Activated naive CD8-positive, alpha-beta T cell treated with anti-CD3 and anti-CD28 coated beads, Interleukin-2, amount 50 U/mL, for 16 hours (primary cell): ENCODE results near the gene NXT1.
"Not testable (repeated sequence)": the region's sequence is repeated elsewhere in the genome, so short reads cannot be mapped to it uniquely, and the experiment has no call there.

Experiments used
- DNase-seq: peaks from one replicate; pipeline ENCODE4 v3.0.0-alpha.2; 2020; ENCODE audit warnings: low read depth, low spot score

The NXT1 gene

DNA sequence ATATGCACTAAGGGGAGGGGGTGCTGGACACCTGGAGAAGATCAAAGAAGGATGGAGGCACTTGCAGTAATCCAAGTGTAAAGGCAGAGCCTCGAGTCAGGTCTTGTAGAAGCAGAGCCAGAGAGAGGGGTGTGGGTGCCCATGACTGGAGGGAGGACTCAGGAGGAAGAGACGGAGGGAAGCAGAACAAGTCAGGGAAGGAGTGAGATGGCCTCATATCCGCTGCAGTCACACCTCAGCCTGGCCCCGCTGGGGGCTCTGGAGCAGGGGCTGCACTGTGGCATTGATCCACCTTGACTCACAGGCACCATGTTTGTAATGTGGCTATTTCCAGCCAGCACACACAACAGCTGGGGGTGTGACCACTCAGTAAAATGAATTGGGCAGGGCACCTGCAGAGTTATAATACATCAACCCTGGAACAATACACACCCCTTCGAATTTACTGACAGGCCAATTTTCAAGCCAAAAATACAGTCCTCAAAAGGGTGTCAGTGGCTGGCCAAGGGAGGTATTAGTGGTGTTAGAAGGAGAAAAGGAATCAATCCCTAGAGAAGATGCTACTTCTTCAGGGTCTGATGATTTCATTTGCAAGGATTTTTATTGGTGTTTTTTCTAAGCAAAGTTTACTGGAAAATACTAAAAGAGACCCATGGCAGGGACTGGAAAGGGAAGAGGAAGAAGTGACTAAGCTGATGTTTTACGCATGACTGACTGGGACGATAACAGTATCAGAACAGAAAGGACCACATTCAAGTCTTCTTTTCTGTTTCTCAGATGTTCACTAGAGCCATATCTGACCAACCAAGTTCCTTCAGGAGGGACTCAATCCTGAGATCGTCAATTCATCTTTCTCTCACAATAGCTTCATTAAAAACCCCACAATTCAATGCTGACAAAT, 18.9 kb upstream of the NXT1 start:
- DNase-seq, result no peak

- no peak for DNase-seq
Observed at GRCh38 chr20:23332467-23332866, 18.1 kb upstream of the NXT1 start.

GRCh38 chr20:23334111-23334510, 16.5 kb upstream of the NXT1 start:
- DNase-seq, result no peak

DNA sequence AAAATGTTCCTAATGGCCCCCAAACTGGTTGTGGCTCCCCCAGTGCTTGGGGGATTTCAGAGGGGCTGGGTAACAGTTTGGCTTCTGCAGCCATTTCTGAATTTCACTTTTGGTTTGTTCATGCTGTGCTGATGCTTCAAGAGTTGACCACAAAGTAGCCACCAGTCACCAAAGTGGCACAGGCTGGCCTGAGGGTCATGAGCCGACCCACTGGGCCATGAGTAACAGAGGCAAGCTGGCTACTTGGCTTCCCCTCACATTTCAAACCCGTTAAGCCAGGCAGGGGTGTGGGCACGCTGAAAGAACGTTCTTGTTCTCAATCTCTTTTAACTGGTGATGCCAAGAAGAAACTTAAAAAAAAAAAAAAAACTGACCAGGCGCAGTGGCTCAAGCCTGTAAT, 15.1 kb upstream of the NXT1 start:
- DNase-seq, result no peak

- DNase-seq, result no peak
Observed at GRCh38 chr20:23336476-23336875, 14.1 kb upstream of the NXT1 start.

- no peak for DNase-seq
Observed at GRCh38 chr20:23337312-23337711, 13.3 kb upstream of the NXT1 start.

GRCh38 chr20:23339986-23340385, 10.6 kb upstream of the NXT1 start:
- no peak for DNase-seq

GRCh38 chr20:23340524-23340923, 10.1 kb upstream of the NXT1 start:
- no peak for DNase-seq

DNA sequence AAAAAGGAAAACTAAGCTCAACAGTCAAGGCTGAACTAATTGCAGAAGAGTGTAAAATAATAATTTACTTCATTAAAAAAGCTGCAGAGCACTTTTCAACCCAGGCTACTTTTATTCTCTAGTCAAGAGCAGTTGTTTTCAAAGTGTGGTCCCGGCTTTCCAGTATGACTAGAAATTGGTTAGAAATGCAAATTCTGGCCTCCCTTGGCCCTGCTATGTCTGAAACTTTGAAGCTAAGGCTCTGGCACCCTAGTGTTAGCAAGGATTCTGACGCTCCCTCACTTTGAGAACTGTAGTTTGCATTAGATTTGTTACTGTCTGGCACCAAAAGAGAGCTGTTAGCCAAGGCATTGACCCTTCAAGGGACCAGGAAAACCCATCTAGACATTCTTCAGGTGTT, 9.5 kb upstream of the NXT1 start:
- no peak for DNase-seq

DNA sequence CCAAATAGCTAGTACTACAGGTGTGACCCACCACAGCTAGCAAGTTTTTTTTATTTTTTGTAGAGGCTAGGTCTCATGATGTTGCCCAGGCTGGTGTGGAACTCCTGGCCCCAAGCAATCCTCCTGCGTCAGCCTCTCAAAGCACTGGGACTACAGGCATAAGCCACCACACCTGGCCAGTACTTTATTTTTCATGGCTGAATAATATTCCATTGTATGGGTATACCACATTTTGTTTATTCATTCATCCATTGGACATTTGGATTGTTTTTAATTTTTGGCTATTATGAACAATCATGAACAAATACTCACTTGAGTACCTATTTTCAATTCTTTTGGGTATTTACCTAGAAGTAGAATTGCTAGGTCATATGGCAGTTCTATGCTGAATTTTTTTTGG, 7.0 kb upstream of the NXT1 start:
- DNase-seq, result no peak

GRCh38 chr20:23344336-23344735, 6.3 kb upstream of the NXT1 start:
- DNase-seq, result no peak

- DNase-seq, result no peak
Observed at GRCh38 chr20:23346002-23346401, 4.6 kb upstream of the NXT1 start.

GRCh38 chr20:23347791-23348190, 2.8 kb upstream of the NXT1 start:
- no peak for DNase-seq

- not testable (repeated sequence) for DNase-seq
Observed at GRCh38 chr20:23348510-23348909, 2.1 kb upstream of the NXT1 start.

GRCh38 chr20:23349338-23350195, 1.0 kb upstream of the NXT1 start:
- no peak for DNase-seq

DNA sequence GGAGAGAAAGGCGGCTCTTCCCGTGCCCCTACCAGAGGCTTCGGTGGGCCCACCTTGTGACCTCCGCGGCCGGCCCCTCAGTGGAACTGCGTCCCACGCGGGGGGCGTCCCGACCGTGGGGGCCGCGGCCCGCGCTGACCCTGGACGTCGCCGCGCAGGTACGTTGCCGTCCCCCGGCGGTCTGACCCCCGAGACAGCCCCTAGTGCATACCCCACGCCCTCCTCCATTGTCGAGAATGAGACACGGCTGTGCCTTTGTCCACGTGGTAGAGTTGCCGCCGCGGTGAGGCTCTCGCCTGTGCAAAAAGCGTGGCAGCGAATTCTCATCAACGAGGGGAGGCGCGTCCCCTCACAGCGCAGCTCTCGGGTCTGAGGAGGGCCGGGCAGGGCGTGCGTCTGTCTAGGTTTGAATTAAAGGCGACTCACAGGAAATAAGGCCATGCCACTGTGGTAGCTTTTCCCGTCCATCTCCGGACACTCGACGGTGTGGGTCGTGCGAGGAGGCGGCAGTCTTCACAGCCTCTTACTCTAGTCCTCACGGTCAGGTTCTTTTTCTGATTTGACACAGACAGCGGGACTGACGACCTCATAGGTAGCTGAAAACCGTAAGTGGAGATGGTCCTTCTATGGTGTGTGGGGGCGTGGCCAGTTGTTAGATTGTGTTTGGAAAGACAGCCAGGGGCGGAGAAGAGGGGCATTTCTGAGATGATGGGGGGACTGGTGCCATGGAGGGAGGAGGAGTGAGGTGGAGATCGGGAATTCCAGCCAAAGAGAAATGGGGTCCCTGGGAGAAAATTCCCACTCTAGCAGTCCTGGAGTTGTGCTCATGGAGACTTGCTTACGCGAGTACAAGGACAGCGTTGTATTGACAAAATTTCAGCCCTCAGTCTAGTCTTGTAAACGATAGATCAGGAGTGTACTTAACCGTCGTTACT, 580 bp downstream of the NXT1 start:
- peak; percentile 32 for DNase-seq

GRCh38 chr20:23356203-23356602, 5.6 kb downstream of the NXT1 start:
- no peak for DNase-seq

DNA sequence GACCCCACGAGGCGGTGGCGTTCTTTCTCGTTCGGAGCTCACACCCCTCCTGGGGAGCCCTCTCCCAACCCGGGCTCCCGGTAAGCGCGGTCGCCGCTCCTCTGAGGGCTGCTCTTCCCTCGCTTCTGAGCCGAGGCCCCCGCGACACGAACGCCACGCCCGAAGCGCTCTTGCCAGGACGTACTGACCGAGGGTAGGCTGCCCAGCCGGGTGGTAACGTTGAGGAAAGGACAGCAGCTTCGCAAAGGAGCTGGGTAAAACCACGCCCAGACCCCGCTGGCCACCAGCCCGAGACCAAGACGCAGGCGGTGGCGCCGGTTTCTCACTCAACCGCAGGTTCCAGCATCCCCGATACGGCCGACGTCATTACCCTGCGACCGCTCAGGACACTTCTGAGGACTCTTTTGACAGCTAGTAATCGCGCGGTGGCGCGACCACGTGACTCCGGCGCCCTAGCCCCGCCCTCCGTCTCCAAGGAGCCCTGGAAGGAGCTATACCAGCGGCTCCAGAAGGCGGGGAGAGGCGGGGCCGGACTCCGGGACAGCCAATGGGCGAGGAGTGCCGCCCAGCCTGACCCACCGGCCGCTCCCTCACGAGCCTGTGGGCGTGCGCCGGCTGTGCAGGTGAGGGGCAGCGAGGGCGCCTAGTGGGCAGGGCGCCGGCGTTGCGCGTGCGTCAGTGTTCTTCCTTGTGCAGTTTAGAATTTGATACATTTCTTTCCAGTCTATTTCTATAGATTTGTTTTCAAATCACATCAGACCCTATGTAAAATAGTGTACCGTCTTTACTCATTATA, 7.4 kb downstream of the NXT1 start:
- peak; percentile 100 for DNase-seq

GRCh38 chr20:23358563-23358906, 7.9 kb downstream of the NXT1 start:
- no peak for DNase-seq

- no peak for DNase-seq
Observed at GRCh38 chr20:23358923-23359593, 8.5 kb downstream of the NXT1 start.
